NCI-H460 (cell line): ENCODE results near the gene STX19. TPM values are rescaled to one million over a fixed set of nuclear protein-coding genes. Genes with fewer than 3 reads are reported as not detected.
"Not testable (repeated sequence)": the region's sequence is repeated elsewhere in the genome, so short reads cannot be mapped to it uniquely, and the experiment has no call there.

Experiments used
- DNase-seq: peaks from one replicate; pipeline ENCODE4 v3.0.0-alpha.2; 2016; ENCODE audit warnings: low read depth; ENCODE audit errors: extremely low read depth
- polyA plus RNA-seq: library from polyadenylated mRNA; depleted of rRNA; stranded (reverse); fragments of >200 nt; gene quantifications from 2 replicates; pipeline ENCODE4 v1.2.3, GENCODE V29; 2014; cell fraction: nucleus; rRNA removed
- total RNA-seq: library from RNA; depleted of rRNA; stranded (reverse); fragments of >200 nt; shearing (Covaris generic); gene quantifications from 2 replicates; pipeline ENCODE4 v1.2.3, GENCODE V29; 2014; rRNA removed

STX19 gene
- not detected in 2 replicates for total RNA-seq
- polyA plus RNA-seq: not detected in 2 replicates

GRCh38 chr3:94028093-94028837 lies at the start of gene STX19:
STX19 (minus strand) TSS chr3:94028597; CDS start chr3:94015269, 13,328 bp downstream.
- DNase-seq: no peak

- DNase-seq: no peak
Measured at GRCh38 chr3:94076055-94076454, 47.7 kb upstream of the STX19 start.

- DNase-seq: no peak
Measured at GRCh38 chr3:94071713-94072284, 43.4 kb upstream of the STX19 start.

- DNase-seq: no peak
Measured at GRCh38 chr3:94070341-94070911, 42.0 kb upstream of the STX19 start.

GRCh38 chr3:94069194-94069813 lies 40.9 kb upstream of the STX19 start:
- DNase-seq: no peak

GRCh38 chr3:94066506-94067500 lies 38.4 kb upstream of the STX19 start:
- DNase-seq: no peak

GRCh38 chr3:94065819-94066480 lies 37.6 kb upstream of the STX19 start:
- no peak for DNase-seq

GRCh38 chr3:94065122-94065521 lies 36.7 kb upstream of the STX19 start:
- no peak for DNase-seq

- peak; percentile 38 for DNase-seq
Measured at GRCh38 chr3:94064243-94064860, 36.0 kb upstream of the STX19 start.

GRCh38 chr3:94063496-94064119 lies 35.2 kb upstream of the STX19 start:
- no peak for DNase-seq

GRCh38 chr3:94062513-94063404 lies 34.4 kb upstream of the STX19 start, which contains the start of the genes DHFR2 and NSUN3:
DHFR2 (minus strand) TSS chr3:94062916; CDS start chr3:94061511, 1,405 bp downstream.
NSUN3 (plus strand) TSS chr3:94063061; CDS start chr3:94063127, 66 bp downstream.
- DNase-seq: peak; percentile 94

- no peak for DNase-seq
Measured at GRCh38 chr3:94061297-94061696, 32.9 kb upstream of the STX19 start.

- DNase-seq: no peak
Measured at GRCh38 chr3:94050546-94050945, 22.1 kb upstream of the STX19 start.

- DNase-seq: no peak
Measured at GRCh38 chr3:94049267-94049666, 20.9 kb upstream of the STX19 start.

- DNase-seq: no peak
Measured at GRCh38 chr3:94046533-94046932, 18.1 kb upstream of the STX19 start.

GRCh38 chr3:94044100-94044936 lies 15.9 kb upstream of the STX19 start:
- DNase-seq: not testable (repeated sequence)

GRCh38 chr3:94043285-94043684 lies 14.9 kb upstream of the STX19 start:
- no peak for DNase-seq
